Colonic mucosa (tissue), 4 donors: ENCODE results near the gene KRCC1. TPM values are rescaled to one million over a fixed set of nuclear protein-coding genes. Genes with fewer than 3 reads are reported as not detected.
"Not testable (repeated sequence)": the region's sequence is repeated elsewhere in the genome, so short reads cannot be mapped to it uniquely, and the experiment has no call there.

Experiments used
- DNase-seq: peaks from one replicate; pipeline ENCODE4 v3.0.0-alpha.2; 2020
- H3K27ac ChIP-seq: fragments of 200-600 bp; one replicate; pipeline ENCODE4 v1.8.0; 2021
- H3K27me3 ChIP-seq: fragments of 200-600 bp; one replicate; pipeline ENCODE4 v1.8.0; 2021
- H3K36me3 ChIP-seq: fragments of 200-600 bp; one replicate; pipeline ENCODE4 v1.8.0; 2021
- H3K4me1 ChIP-seq: fragments of 200-600 bp; one replicate; pipeline ENCODE4 v1.8.0; 2021; ENCODE audit warnings: mild to moderate bottlenecking
- H3K4me3 ChIP-seq: fragments of 200-600 bp; one replicate; pipeline ENCODE4 v1.8.0; 2021
- H3K9ac ChIP-seq, 2 donors: one replicate each; pipeline ENCODE4 v1.7.0; 2013; ENCODE audit warnings: control low read depth in 2 of 2, low read depth in 2 of 2, low read length in 2 of 2
- H3K9me3 ChIP-seq: fragments of 200-600 bp; one replicate; pipeline ENCODE4 v1.8.0; 2021
- CTCF ChIP-seq: fragments of 200-600 bp; IDR thresholded peaks from one replicate; pipeline ENCODE4 v1.8.0; 2022; ENCODE audit warnings: antibody characterized with exemption, mild to moderate bottlenecking
- intact Hi-C: fragments of 100-400 bp; cut with DNase I; formaldehyde crosslinking; loops from one replicate; pipeline ENCODE4 v1.14.1; 2022
- total RNA-seq, 2 donors: library from RNA; stranded (reverse); fragmentation: NEBNext Ultra II Directional in 1 of 2; extraction: Animal tissue kit (Norgen Biotek cat#: 25700) in 1 of 2; gene quantifications; one replicate each; pipeline ENCODE4 v1.2.1, GENCODE V29; 2021
- donor health status: healthy.
- donor health status: DM: no; HTN: no; CAD: no.
- donor health status: DM: no; HTN: no; CAD: no.

The KRCC1 gene
- total RNA-seq, 2 donors from 2014 or later = 45.6 to 75.8 TPM

- H3K9me3 ChIP-seq = no peaks in the 10 kb centered on the region
- no peak overlapping the region for H3K27ac ChIP-seq
- DNase-seq = no peak
- no peaks in the 10 kb centered on the region for H3K27me3 ChIP-seq
- intact Hi-C loops = no loop called here
- H3K4me3 ChIP-seq = no peak overlapping the region
- no peak overlapping the region for H3K9ac ChIP-seq
- H3K4me1 ChIP-seq = no peaks in the 10 kb centered on the region
- H3K36me3 ChIP-seq = no peaks in the 10 kb centered on the region
- no peak for TF ChIP-seq CTCF
Observed at GRCh38 chr2:88019985-88020384, 35.6 kb downstream of the KRCC1 start.

DNA sequence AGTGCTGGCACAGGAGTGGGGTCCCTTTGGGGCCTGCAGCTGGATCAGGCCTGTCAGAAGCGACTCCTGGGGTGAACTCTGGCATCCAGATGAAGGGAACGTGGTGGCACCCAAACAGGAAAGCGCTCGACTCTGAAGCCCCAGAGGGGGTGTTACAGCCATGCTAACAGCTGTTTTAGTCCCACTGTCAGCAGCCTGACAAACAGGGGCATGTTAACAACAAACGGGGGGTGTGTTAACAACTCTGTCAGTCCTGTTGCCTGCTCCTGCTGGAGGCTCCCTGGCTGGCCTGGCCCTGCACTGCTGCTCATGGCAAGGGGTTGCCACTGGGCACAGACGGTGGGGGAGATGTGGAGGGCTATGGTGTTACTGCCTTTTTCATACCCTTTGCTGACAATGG is 36.7 kb downstream of the KRCC1 start:
- H3K27me3 ChIP-seq = no peaks in the 10 kb centered on the region
- H3K27ac ChIP-seq = no peak overlapping the region
- no peak overlapping the region for H3K9ac ChIP-seq
- intact Hi-C loops = no loop called here
- H3K9me3 ChIP-seq = no peaks in the 10 kb centered on the region
- no peak overlapping the region for H3K4me3 ChIP-seq
- no peaks in the 10 kb centered on the region for H3K4me1 ChIP-seq
- TF ChIP-seq CTCF = no peak
- DNase-seq = no peak
- no peaks in the 10 kb centered on the region for H3K36me3 ChIP-seq

- H3K36me3 ChIP-seq, H3K9me3 ChIP-seq, H3K9ac ChIP-seq, H3K4me3 ChIP-seq, DNase-seq, H3K27ac ChIP-seq, H3K4me1 ChIP-seq, intact Hi-C loops, H3K27me3 ChIP-seq: not testable (repeated sequence)
Observed at GRCh38 chr2:88018077-88018805, 37.3 kb downstream of the KRCC1 start.

- H3K27me3 ChIP-seq, H3K27ac ChIP-seq, H3K36me3 ChIP-seq, DNase-seq, H3K4me1 ChIP-seq, H3K4me3 ChIP-seq, intact Hi-C loops, H3K9me3 ChIP-seq: not testable (repeated sequence)
- H3K9ac ChIP-seq = peak overlapping the region in 1 of 2 donors; percentile 89
Observed at GRCh38 chr2:88017780-88018038, 37.9 kb downstream of the KRCC1 start.

DNA sequence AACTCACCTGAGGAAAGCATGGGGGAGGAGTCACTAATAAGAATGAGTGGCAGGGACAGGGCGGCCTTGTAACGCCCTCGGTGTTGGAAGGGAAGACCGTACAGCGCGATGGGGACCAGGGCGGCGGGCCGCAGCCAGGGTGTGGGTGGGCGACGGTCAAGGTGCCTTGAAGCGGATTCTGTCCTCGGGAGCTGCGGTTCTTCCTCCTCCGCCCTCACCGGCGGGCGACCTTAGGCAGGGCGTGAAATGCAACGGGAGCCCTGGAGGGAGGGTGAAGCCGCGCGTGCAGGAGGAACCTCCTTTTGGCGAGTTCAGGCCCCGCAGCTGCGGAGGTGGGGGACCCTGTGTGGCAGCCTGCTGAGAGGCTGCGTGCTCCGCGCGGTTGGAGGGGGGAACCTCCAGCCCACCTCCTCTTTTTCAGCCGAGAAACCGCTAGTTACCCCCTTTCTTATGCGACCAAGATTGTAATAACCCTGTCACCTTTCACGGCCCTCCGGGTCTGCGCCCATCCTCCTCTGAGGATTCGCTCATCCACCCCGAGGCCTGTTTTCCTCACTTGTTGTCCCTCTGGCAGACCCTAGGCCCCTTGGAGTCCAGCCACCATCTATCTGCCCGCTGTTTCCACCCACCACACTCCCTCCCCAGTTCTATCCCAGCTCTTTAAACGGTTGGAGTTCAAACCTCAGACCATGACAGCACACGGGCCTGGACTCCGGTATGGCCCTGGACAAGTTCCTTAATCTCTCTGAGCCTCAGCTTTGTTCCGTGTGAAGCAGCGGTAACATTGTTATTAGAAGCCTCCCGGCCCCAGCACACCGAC is 38.4 kb downstream of the KRCC1 start:
- no peaks in the 10 kb centered on the region for H3K27me3 ChIP-seq
- no peaks in the 10 kb centered on the region for H3K36me3 ChIP-seq
- DNase-seq = peak; percentile 76
- intact Hi-C loops = no loop called here
- H3K9me3 ChIP-seq = no peaks in the 10 kb centered on the region
- no peaks in the 10 kb centered on the region for H3K4me1 ChIP-seq
- no peak for TF ChIP-seq CTCF
- peak overlapping the region; percentile 47 for H3K4me3 ChIP-seq
- peak overlapping the region; percentile 69 for H3K27ac ChIP-seq
- peak overlapping the region; percentile 67 to 89 for H3K9ac ChIP-seq

GRCh38 chr2:88016086-88016959 is 39.3 kb downstream of the KRCC1 start, which contains the start of gene RNU2-63P:
Gene RNU2-63P, minus strand, starts transcription at chr2:88016547.
- H3K9ac ChIP-seq = peak within 1 kb of the TSS; percentile 67 to 89
- H3K4me3 ChIP-seq = peak within 1 kb of the TSS; percentile 47
- no peaks in the 10 kb centered on the region for H3K4me1 ChIP-seq
- H3K36me3 ChIP-seq = no peaks in the 10 kb centered on the region
- peak; percentile 82 for DNase-seq
- TF ChIP-seq CTCF = no peak
- peak within 1 kb of the TSS; percentile 69 for H3K27ac ChIP-seq
- intact Hi-C loops = no loop called here
- no peaks in the 10 kb centered on the region for H3K27me3 ChIP-seq
- no peaks in the 10 kb centered on the region for H3K9me3 ChIP-seq
